ENCODE measurements around the gene CD86.

The CD86 gene

DNA sequence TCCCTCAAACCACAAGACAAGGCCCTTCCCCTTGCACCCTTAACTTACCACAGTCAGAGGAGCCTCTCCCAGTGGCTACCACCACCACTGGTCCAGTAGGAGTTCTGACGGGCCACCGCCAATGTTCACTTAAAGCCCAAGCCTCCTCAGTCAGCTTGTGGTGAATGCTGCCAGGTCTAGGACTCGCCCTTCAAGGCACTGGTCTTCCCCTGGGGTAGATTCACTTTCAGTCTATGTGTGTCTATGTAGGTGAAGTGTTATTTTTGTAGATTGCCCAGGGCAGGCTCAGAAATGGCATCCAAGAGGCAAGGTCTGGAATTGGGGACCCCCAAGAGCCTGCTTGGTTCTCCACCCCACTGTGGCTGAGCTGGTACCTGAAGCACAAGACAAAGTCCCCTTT lies 112.9 kb downstream of the CD86 start:
- TF ChIP-seq, protein P1, sequence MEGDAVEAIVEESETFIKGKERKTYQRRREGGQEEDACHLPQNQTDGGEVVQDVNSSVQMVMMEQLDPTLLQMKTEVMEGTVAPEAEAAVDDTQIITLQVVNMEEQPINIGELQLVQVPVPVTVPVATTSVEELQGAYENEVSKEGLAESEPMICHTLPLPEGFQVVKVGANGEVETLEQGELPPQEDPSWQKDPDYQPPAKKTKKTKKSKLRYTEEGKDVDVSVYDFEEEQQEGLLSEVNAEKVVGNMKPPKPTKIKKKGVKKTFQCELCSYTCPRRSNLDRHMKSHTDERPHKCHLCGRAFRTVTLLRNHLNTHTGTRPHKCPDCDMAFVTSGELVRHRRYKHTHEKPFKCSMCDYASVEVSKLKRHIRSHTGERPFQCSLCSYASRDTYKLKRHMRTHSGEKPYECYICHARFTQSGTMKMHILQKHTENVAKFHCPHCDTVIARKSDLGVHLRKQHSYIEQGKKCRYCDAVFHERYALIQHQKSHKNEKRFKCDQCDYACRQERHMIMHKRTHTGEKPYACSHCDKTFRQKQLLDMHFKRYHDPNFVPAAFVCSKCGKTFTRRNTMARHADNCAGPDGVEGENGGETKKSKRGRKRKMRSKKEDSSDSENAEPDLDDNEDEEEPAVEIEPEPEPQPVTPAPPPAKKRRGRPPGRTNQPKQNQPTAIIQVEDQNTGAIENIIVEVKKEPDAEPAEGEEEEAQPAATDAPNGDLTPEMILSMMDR (IDR thresholded peaks at IDR 0.05; ENCODE audit: control insufficient read depth, extremely low read depth, insufficient read depth): no peak
- no peak for DNase-seq (ENCODE audit: low read depth)

DNA sequence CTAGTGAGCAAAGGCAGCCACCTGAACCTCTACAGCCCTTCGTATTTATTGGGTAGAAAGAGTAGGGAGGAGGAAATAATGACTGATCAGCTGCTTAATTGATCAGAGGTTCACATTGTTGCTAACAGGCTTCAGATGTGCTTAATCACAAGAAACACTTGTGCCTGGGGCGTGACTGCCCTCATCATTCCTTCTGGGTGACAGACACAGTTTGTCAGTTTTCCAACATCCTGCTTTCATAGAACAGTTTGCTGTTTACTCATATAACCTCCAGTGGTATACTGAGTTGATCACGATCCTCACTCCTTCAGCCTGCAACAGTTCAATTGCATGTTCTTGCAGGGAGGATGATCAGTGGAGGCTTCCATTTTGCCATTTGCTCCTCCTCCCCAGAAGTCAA lies 114.7 kb downstream of the CD86 start:
- no peak overlapping the region for H3K4me3 ChIP-seq (ENCODE audit: low read depth, low read length)
- TF ChIP-seq, protein P1 (IDR thresholded peaks at IDR 0.05; ENCODE audit: control insufficient read depth, extremely low read depth, insufficient read depth): no peak
- DNase-seq (ENCODE audit: low read depth): no peak

More for the DNA sequence above, 112.9 kb downstream of the CD86 start:
- H3K4me3 ChIP-seq (ENCODE audit: low read depth, low read length): no peak overlapping the region
